Sigmoid colon (tissue), 7 donors: ENCODE data around the gene PLOD2. TPM values are rescaled to one million over a fixed set of nuclear protein-coding genes. Genes with fewer than 3 reads are reported as not detected.
"Not testable (repeated sequence)": the region's sequence is repeated elsewhere in the genome, so short reads cannot be mapped to it uniquely, and the experiment has no call there.

ENCODE experiments used
- DNase-seq: peaks from one replicate; pipeline ENCODE4 v3.0.0-alpha.2; 2019
- H3K27ac ChIP-seq, 4 donors: fragments of 200-600 bp; sonication (generic); one replicate each; pipeline ENCODE4 v1.5.1; 2016 to 2019; ENCODE audit warnings: mild to moderate bottlenecking in 1 of 4
- H3K27me3 ChIP-seq, 3 donors: fragments of 200-600 bp; sonication (generic); one replicate each; pipeline ENCODE4 v1.5.1; 2019; ENCODE audit warnings: mild to moderate bottlenecking in 1 of 3
- H3K36me3 ChIP-seq, 4 donors: fragments of 200-600 bp; sonication (generic); one replicate each; pipeline ENCODE4 v1.5.1; 2016 to 2019
- H3K4me1 ChIP-seq, 4 donors: fragments of 200-600 bp; sonication (generic); one replicate each; pipeline ENCODE4 v1.5.1; 2017 to 2019
- H3K4me3 ChIP-seq, 4 donors: fragments of 200-600 bp; sonication (generic); one replicate each; pipeline ENCODE4 v1.5.1; 2017 to 2019; ENCODE audit warnings: mild to moderate bottlenecking in 2 of 4, moderate library complexity in 1 of 4
- H3K9me3 ChIP-seq, 4 donors: fragments of 200-600 bp in 3 of 4; sonication (generic) in 3 of 4; one replicate each; pipeline versions ENCODE4 v1.5.1 to v1.6.1; 2013 to 2019
- CTCF ChIP-seq, 4 experiments: fragments of 450-650 bp in 3 of 4; fragments of 200-600 bp in 1 of 4; IDR thresholded peaks; one replicate each; pipeline ENCODE4 v1.5.1; 2016 to 2019; ENCODE audit warnings: antibody characterized with exemption in 4 of 4, mild to moderate bottlenecking in 3 of 4, moderate library complexity in 2 of 4
- EP300 ChIP-seq, 4 donors: sonication (generic); formaldehyde crosslinking; IDR thresholded peaks; one replicate each; pipeline ENCODE4 v1.6.1; 2017; ENCODE audit warnings: antibody characterized with exemption in 4 of 4
- POLR2A ChIP-seq, 2 donors: fragments of 450-650 bp; IDR thresholded peaks; one replicate each; pipeline ENCODE4 v1.6.1; 2016; ENCODE audit warnings: antibody characterized with exemption in 2 of 2, mild to moderate bottlenecking in 2 of 2, moderate library complexity in 2 of 2
- POLR2AphosphoS5 ChIP-seq, 4 donors: sonication (generic); formaldehyde crosslinking; IDR thresholded peaks; one replicate each; pipeline ENCODE4 v1.6.1; 2017; ENCODE audit warnings: antibody characterized with exemption in 4 of 4
- WGBS, 2 donors: extraction: QIAGEN DNeasy Blood & Tissue Kit; methylation state at CpG; one replicate each; pipeline ENCODE4 v1.1.7; 2013; 5-methylcytosine and 5-hydroxymethylcytosine counted together
- intact Hi-C: fragments of 100-400 bp; cut with DNase I; formaldehyde crosslinking; loops from one replicate; pipeline ENCODE4 v1.15.1; 2023
- polyA plus RNA-seq, 3 donors: library from polyadenylated mRNA; stranded (reverse); fragments of 200-250 nt; gene quantifications; one replicate each; pipeline ENCODE4 v1.2.3, GENCODE V29; 2013
- total RNA-seq, 4 donors: library from RNA; depleted of rRNA; stranded (reverse); fragments of >200 nt; gene quantifications; one replicate each; pipeline ENCODE4 v1.1.0, GENCODE V29; 2016
- donor health status: healthy with polysubstance abuse.
- donor health status: Bipolar disorder and iron deficiency.
- donor health status: healthy.

The PLOD2 gene
- total and polyA plus RNA-seq, 7 donors = 13.6 to 79.9 (median 63.3) TPM

GRCh38 chr3:146124126-146124801, 36.7 kb downstream of the PLOD2 start:
- Histone ChIP-seq H3K4me1 (peaks cover 0 to 57% (median 18%) of the 10 kb centered on the region in 4 donors), H3K27me3 (no peaks in the 10 kb centered on the region), H3K27ac (no peak overlapping the region), H3K4me3 (no peak overlapping the region), H3K9me3 (no peaks in the 10 kb centered on the region), H3K36me3 (peaks cover 0 to 11% (median 0%) of the 10 kb centered on the region in 4 donors)
- no peak for DNase-seq
- TF ChIP-seq POLR2A (IDR thresholded peaks at IDR 0.05) = no peak
- TF ChIP-seq EP300 (IDR thresholded peaks at IDR 0.05) = no peak
- no peak for TF ChIP-seq POLR2AphosphoS5 (IDR thresholded peaks at IDR 0.05)
- no peak for TF ChIP-seq CTCF (IDR thresholded peaks at IDR 0.05)
- intact Hi-C loops = no loop called here
- 66 to 80% methylated on average over 6 of the region's 6 CpGs for WGBS, 2 donors

GRCh38 chr3:146117406-146118285, 43.3 kb downstream of the PLOD2 start:
- Histone ChIP-seq H3K27ac (peak overlapping the region in 3 of 4 donors; percentile 3 to 48 (median 8)), H3K4me3 (no peak overlapping the region), H3K36me3 (peaks cover 0 to 24% (median 2%) of the 10 kb centered on the region in 4 donors), H3K9me3 (no peaks in the 10 kb centered on the region), H3K27me3 (no peaks in the 10 kb centered on the region), H3K4me1 (peaks cover 0 to 10% (median 8%) of the 10 kb centered on the region in 4 donors)
- intact Hi-C loops = no loop called here
- TF ChIP-seq CTCF (IDR thresholded peaks at IDR 0.05) = no peak
- peak in 2 of 4 donors; percentile 15 to 47 for TF ChIP-seq POLR2AphosphoS5 (IDR thresholded peaks at IDR 0.05)
- WGBS, 2 donors = 88 to 96% methylated on average over 2 of the region's 2 CpGs
- no peak for DNase-seq

DNA sequence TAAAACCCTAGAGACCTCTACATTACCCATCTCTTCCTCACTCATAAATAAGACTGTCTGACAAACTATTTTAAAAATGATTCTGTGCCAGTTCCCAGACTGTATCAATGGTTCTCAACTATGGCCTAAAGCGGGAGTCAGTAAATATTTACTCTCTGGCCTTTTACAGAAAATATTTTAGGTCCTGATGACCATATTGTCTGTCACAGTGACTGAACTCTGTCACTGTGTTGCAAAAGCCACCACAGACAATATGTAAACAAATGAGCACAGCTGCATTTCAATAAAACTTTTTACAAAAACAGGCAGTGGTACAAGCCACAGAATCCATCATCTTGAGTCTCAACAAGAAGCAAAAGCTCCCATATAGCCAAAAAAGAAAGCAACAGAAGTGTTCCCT, 45.4 kb downstream of the PLOD2 start:
- intact Hi-C loops = no loop called here
- no peak for DNase-seq
- Histone ChIP-seq H3K36me3 (peaks cover 0 to 16% (median 2%) of the 10 kb centered on the region in 4 donors), H3K27ac (no peak overlapping the region), H3K4me1 (peaks cover 0 to 10% (median 8%) of the 10 kb centered on the region in 4 donors), H3K27me3 (no peaks in the 10 kb centered on the region), H3K4me3 (no peak overlapping the region), H3K9me3 (no peaks in the 10 kb centered on the region)
- TF ChIP-seq EP300 (IDR thresholded peaks at IDR 0.05) (no peak), POLR2A (IDR thresholded peaks at IDR 0.05) (no peak), CTCF (IDR thresholded peaks at IDR 0.05) (no peak), POLR2AphosphoS5 (IDR thresholded peaks at IDR 0.05) (no peak)
- 77 to 78% methylated on average over 1 of the region's 1 CpG for WGBS, 2 donors

DNA sequence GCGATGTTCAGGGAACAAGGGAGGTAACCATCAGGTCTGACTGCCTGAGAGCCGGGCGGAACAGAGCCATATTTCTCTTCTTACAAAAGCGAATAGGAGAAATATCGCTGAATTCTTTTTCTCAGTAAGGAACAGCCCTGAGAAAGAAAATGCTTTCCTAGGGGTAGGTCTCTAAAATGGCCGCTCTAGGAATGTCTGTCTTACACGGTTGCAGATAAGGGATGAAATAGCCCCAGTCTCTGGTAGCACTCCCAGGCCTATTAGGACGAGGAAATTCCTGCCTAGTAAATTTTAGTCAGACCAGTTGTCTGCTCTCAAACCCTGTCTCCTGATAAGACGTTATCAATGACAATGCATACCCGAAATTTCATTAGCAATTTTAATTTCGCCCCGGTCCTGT, 47.2 kb downstream of the PLOD2 start:
- H3K27me3 ChIP-seq, H3K27ac ChIP-seq, H3K9me3 ChIP-seq, DNase-seq, intact Hi-C loops, H3K4me3 ChIP-seq: not testable (repeated sequence)
- WGBS, 2 donors = 91 to 94% methylated on average over 12 of the region's 12 CpGs
- H3K36me3 ChIP-seq = peaks cover 0 to 22% (median 4%) of the 10 kb centered on the region in 4 donors
- peaks cover 0 to 10% (median 8%) of the 10 kb centered on the region in 4 donors for H3K4me1 ChIP-seq

DNA sequence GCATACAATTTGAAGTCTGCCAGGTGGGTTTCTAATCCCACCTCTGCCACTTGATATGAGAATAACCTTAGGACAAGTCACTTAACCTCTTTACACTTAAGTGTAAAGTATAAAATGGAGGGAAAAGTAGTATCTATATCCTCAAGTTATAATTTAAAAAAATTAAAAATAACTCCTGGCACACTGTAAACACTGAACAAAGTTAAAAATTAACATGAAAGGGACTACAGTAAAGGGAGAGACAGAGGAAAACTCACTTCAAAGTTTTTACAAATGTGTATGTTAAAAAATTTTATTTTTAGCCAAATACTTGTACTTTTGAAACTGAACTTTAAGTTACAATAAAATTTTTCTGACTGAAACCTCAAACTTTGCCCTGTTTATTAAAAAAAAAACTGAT, 49.6 kb downstream of the PLOD2 start:
- Histone ChIP-seq H3K4me3 (no peak overlapping the region), H3K9me3 (no peaks in the 10 kb centered on the region), H3K27ac (no peak overlapping the region), H3K36me3 (peaks cover 0 to 23% (median 2%) of the 10 kb centered on the region in 4 donors), H3K27me3 (no peaks in the 10 kb centered on the region), H3K4me1 (no peaks in the 10 kb centered on the region)
- DNase-seq = no peak
- intact Hi-C loops = no loop called here
- no peak for TF ChIP-seq POLR2AphosphoS5 (IDR thresholded peaks at IDR 0.05)
- no peak for TF ChIP-seq EP300 (IDR thresholded peaks at IDR 0.05)
- no peak for TF ChIP-seq CTCF (IDR thresholded peaks at IDR 0.05)
